Measurements from ENCODE around the gene CILP2.
A peak's percentile ranks its signal among the peaks of the same experiment; 100 is the strongest.

CILP2 gene

GRCh38 chr19:19538061-19538784 lies at the start of gene CILP2:
Gene CILP2, plus strand, starts transcription at chr19:19538265. Its CDS starts 85 bp downstream, at chr19:19538350.
- no peak for FAIRE-seq

GRCh38 chr19:19488875-19489690 lies 49.0 kb upstream of the CILP2 start:
- peak; percentile 65 for FAIRE-seq

- FAIRE-seq, result no peak
These were observed 48.3 kb upstream of the CILP2 start for GRCh38 chr19:19489804-19490204.

GRCh38 chr19:19490214-19490968 lies 47.7 kb upstream of the CILP2 start:
- peak; percentile 61 for FAIRE-seq

GRCh38 chr19:19491321-19492025 lies 46.6 kb upstream of the CILP2 start:
- FAIRE-seq, result no peak

GRCh38 chr19:19492026-19492610 lies 45.9 kb upstream of the CILP2 start:
- no peak for FAIRE-seq

- FAIRE-seq, result no peak
These were observed 44.1 kb upstream of the CILP2 start for GRCh38 chr19:19493841-19494546.

GRCh38 chr19:19495614-19496603 lies 42.2 kb upstream of the CILP2 start:
- no peak for FAIRE-seq

GRCh38 chr19:19498255-19498991 lies 39.6 kb upstream of the CILP2 start:
- FAIRE-seq, result no peak

GRCh38 chr19:19499272-19499995 lies 38.6 kb upstream of the CILP2 start:
- FAIRE-seq, result no peak

GRCh38 chr19:19500975-19501644 lies 37.0 kb upstream of the CILP2 start:
- FAIRE-seq, result no peak

GRCh38 chr19:19501798-19502197 lies 36.3 kb upstream of the CILP2 start:
- no peak for FAIRE-seq

GRCh38 chr19:19502281-19502680 lies 35.8 kb upstream of the CILP2 start:
- FAIRE-seq, result no peak

GRCh38 chr19:19502808-19503602 lies 35.1 kb upstream of the CILP2 start:
- no peak for FAIRE-seq

GRCh38 chr19:19504754-19505668 lies 33.1 kb upstream of the CILP2 start:
- FAIRE-seq, result no peak

- no peak for FAIRE-seq
These were observed 32.3 kb upstream of the CILP2 start for GRCh38 chr19:19505669-19506326.

All from TTC549 (cell line).